Endothelial cell of umbilical vein (primary cell): ENCODE data around the gene DHX40. TPM values are rescaled to one million over a fixed set of nuclear protein-coding genes. Genes with fewer than 3 reads are reported as not detected.
"Not testable (repeated sequence)": the region's sequence is repeated elsewhere in the genome, so short reads cannot be mapped to it uniquely, and the experiment has no call there.

Source experiments
- BruUV-seq: library from RNA; stranded (reverse); fragments of 400-500 nt; replicated peaks from 2 replicates; lab custom pipeline; 2021; lab: Mats Ljungman, UMichigan
- CTCF ChIA-PET: fragments of 300-600, 350-600 bp; sonication (Branson Sonifier 250); formaldehyde crosslinking; loops from one replicate; lab custom pipeline; 2021; ENCODE audit warnings: antibody characterized with exemption, inconsistent platforms; lab: Charles Lee
- POLR2A ChIA-PET: fragments of 300-600, 350-600 bp; sonication (Branson Sonifier 250); formaldehyde crosslinking; loops from one replicate; lab custom pipeline; 2021; ENCODE audit warnings: antibody characterized with exemption, inconsistent platforms; lab: Charles Lee
- DNase-seq: peaks from one replicate; pipeline ENCODE4 v3.0.0-alpha.2; 2011; ENCODE audit warnings: low read depth, low spot score
- FAIRE-seq: peaks from 2 replicates; lab custom pipeline; 2011; peaks lifted over from hg19 to GRCh38; lab: Jason Lieb, UNC
- H2AFZ ChIP-seq: 2 replicates; pipeline ENCODE4 v1.6.0; 2012; ENCODE audit warnings: low read depth, low read length, control low read depth, inconsistent platforms
- H3K27ac ChIP-seq: 2 replicates; pipeline ENCODE4 v1.5.1; 2011; ENCODE audit warnings: low read depth, mild to moderate bottlenecking, control low read depth, low read length, moderate library complexity; ENCODE audit not compliant: insufficient read depth
- H3K27me3 ChIP-seq, 2 experiments: 2 replicates each; pipeline versions ENCODE4 v1.6.0 to v1.6.1; 2011; ENCODE audit warnings: low read length in 2 of 2, mixed read lengths in 1 of 2; ENCODE audit not compliant: control insufficient read depth in 2 of 2, insufficient read depth in 2 of 2
- H3K36me3 ChIP-seq, 2 experiments: 2 replicates in 1 of 2; 3 replicates in 1 of 2; pipeline ENCODE4 v1.5.1; 2011; ENCODE audit warnings: low read length in 2 of 2, mild to moderate bottlenecking in 1 of 2, moderate library complexity in 1 of 2; ENCODE audit not compliant: control insufficient read depth in 2 of 2, insufficient read depth in 2 of 2; ENCODE audit errors: extremely low read depth in 1 of 2
- H3K4me1 ChIP-seq: 3 replicates; pipeline ENCODE4 v1.5.1; 2011; ENCODE audit warnings: mild to moderate bottlenecking, low read length; ENCODE audit not compliant: control insufficient read depth, insufficient read depth; ENCODE audit errors: extremely low read depth
- H3K4me2 ChIP-seq: 2 replicates; pipeline ENCODE4 v1.6.1; 2011; ENCODE audit warnings: low read length, control low read depth, mixed read lengths; ENCODE audit not compliant: insufficient read depth
- H3K4me3 ChIP-seq, 3 experiments: fragments of 200-600 bp in 1 of 3; sonication (generic), shearing (Covaris generic) in 1 of 3; replicated peaks in 1 of 3; 2 replicates each; pipeline ENCODE4 v1.5.1; 2011 to 2016; ENCODE audit warnings: control low read depth in 3 of 3, low read length in 3 of 3, mild to moderate bottlenecking in 2 of 3, inconsistent platforms in 1 of 3, low read depth in 1 of 3, moderate library complexity in 1 of 3; ENCODE audit not compliant: insufficient read depth in 1 of 3
- H3K79me2 ChIP-seq: 2 replicates; pipeline ENCODE4 v1.6.0; 2012; ENCODE audit warnings: low read length, inconsistent platforms; ENCODE audit not compliant: control insufficient read depth, insufficient read depth
- H3K9ac ChIP-seq: replicated peaks from 2 replicates; pipeline ENCODE3; 2011; ENCODE audit warnings: low read length, control low read depth; ENCODE audit not compliant: insufficient read depth; ENCODE audit errors: extremely low read depth
- H3K9me1 ChIP-seq: replicated peaks from 3 replicates; pipeline ENCODE4 v1.6.0; 2011; ENCODE audit warnings: mild to moderate bottlenecking, low read length; ENCODE audit not compliant: control insufficient read depth, insufficient read depth; ENCODE audit errors: extremely low read depth
- H3K9me3 ChIP-seq: replicated peaks from 2 replicates; pipeline ENCODE4 v1.5.1; 2012; ENCODE audit warnings: low read length, inconsistent platforms; ENCODE audit not compliant: control insufficient read depth, insufficient read depth
- H4K20me1 ChIP-seq: replicated peaks from 2 replicates; pipeline ENCODE3; 2011; ENCODE audit warnings: mild to moderate bottlenecking, low read length; ENCODE audit not compliant: control insufficient read depth, insufficient read depth; ENCODE audit errors: extremely low read depth
- EZH2 ChIP-seq: IDR thresholded peaks from 2 replicates; pipeline ENCODE4 v1.6.1; 2012; ENCODE audit warnings: borderline replicate concordance, low read depth, mild to moderate bottlenecking, moderate library complexity, low read length, inconsistent platforms; ENCODE audit not compliant: severe bottlenecking
- FOS ChIP-seq: IDR thresholded peaks from 2 replicates; pipeline ENCODE4 v1.6.1; 2011; ENCODE audit warnings: mild to moderate bottlenecking, low read length, moderate library complexity, borderline replicate concordance; ENCODE audit not compliant: insufficient read depth
- JUN ChIP-seq: IDR thresholded peaks from 2 replicates; pipeline ENCODE4 v1.6.1; 2011; ENCODE audit warnings: borderline replicate concordance, low read depth; ENCODE audit not compliant: insufficient read length, insufficient read depth
- MYC ChIP-seq: IDR thresholded peaks from one replicate; pipeline ENCODE4 v1.6.1; 2011; ENCODE audit warnings: mild to moderate bottlenecking, low read depth, low read length
- dilution Hi-C: fragments of 300-500 bp; cut with MboI; formaldehyde crosslinking; loops from one replicate; pipeline ENCODE4 v1.15.0; 2019; ENCODE audit warnings: low sequenced_read_pairs; ENCODE audit not compliant: extremely low pct_ligation_motif_present
- intact Hi-C: fragments of 100-400 bp; cut with micrococcal nuclease; formaldehyde crosslinking; loops from one replicate; pipeline ENCODE4 v1.10.0; 2022
- polyA plus RNA-seq, 4 experiments: library from polyadenylated mRNA; depleted of rRNA in 3 of 4; stranded (reverse) in 3 of 4; unstranded in 1 of 4; fragments of >200 nt; gene quantifications; 2 replicates each; pipeline versions ENCODE4 v1.2.1 to v1.2.3, GENCODE V29; 2011 to 2012; ENCODE audit warnings: missing spikeins in 1 of 4
- total RNA-seq: library from RNA; stranded (reverse); gene quantifications from 2 replicates; pipeline ENCODE4 v1.2.3, GENCODE V29; 2021
- TF ChIP-seq, protein P1 (sequence below), 2 donors: IDR thresholded peaks; 1 replicate in 1 of 2; 2 replicates in 1 of 2; pipeline ENCODE4 v1.5.1; 2011; ENCODE audit warnings: low read length in 2 of 2, mild to moderate bottlenecking in 2 of 2, moderate library complexity in 2 of 2, control low read depth in 1 of 2, inconsistent platforms in 1 of 2, low read depth in 1 of 2; ENCODE audit not compliant: insufficient read depth in 1 of 2; ENCODE audit errors: extremely low read depth in 1 of 2

The DHX40 gene
- total and polyA plus RNA-seq, 2 donors (not counting 3 experiments of a cell fraction or from before 2014, with no cell fraction given) = 14.0 to 29.7 TPM

DNA sequence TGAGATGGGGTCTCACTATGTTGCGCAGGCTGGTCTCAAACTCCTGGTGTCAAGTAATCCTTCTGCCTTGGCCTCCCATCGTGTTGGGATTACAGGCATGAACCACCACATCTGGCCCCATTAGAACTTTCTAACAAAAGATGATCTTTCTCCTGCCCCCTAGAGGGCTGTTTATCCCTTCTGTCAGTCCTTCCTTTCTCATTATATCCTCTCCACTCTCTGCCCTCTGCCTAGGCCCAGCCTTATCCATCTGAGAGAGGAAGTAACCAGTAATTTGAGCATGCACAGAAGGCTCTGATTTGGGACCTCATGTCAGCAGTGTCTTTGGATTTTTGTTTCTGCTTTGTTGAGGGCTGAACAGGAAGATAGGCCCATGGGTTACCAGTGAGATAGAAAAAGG is 4.4 kb upstream of the DHX40 start:
- DNase-seq = peak; percentile 16
- POLR2A ChIA-PET = no interaction called here
- intact Hi-C loops = loop anchor here (10.0 kb wide), 2 partner anchors 116 to 336 kb away; partner anchors contain the start of gene GDPD1

DNA sequence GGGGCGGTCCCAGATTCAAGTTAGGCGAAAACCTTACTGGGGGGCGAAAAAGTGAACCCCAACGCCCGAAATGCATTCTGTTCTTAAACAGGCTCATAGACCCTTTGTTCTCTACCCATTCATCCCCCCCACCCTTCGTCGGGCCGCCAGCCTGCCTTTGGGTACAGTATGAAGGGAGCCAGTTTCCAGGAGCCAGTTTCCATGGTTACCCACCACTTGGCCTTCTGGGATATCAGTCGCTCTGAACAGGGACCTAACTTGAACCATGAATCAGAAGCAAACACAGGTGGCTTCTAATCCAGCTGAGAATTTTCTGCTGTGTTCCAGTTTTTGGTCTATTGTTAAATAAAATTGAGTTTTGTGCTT is 532 bp downstream of the DHX40 start:
- dilution Hi-C loops (no loop called here), intact Hi-C loops (loop anchor here (10.0 kb wide), 2 partner anchors 121 to 341 kb away; partner anchors contain the start of gene GDPD1)
- DNase-seq (peak; percentile 79), FAIRE-seq (peak; percentile 76)
- no peaks in the 10 kb centered on the region for H3K27me3 ChIP-seq
- H3K4me3 ChIP-seq = peak overlapping the region; percentile 51 to 95 (median 77)
- TF ChIP-seq FOS = no peak
- TF ChIP-seq JUN = no peak
- TF ChIP-seq MYC = no peak
- no TSS peak for BruUV-seq
- peaks cover 7% of the 10 kb centered on the region for H3K4me1 ChIP-seq
- H2AFZ ChIP-seq = peak overlapping the region; percentile 92
- CTCF ChIA-PET = interaction anchor here (0.7 to 1.3 kb wide), 2 partner anchors 203 to 236 kb away, joined by 3 read pairs; no protein-coding TSS in a partner anchor
- POLR2A ChIA-PET = interaction anchor here (0.6 kb wide), 1 partner anchor 976 kb away, joined by 3 read pairs; no protein-coding TSS in a partner anchor
- no peaks in the 10 kb centered on the region for H3K9me1 ChIP-seq
- H3K27ac ChIP-seq = peak overlapping the region; percentile 53
- H3K79me2 ChIP-seq = peaks cover 2% of the 10 kb centered on the region
- H3K36me3 ChIP-seq = peaks cover 0 to 2% of the 10 kb centered on the region in 2 experiments
- H3K9ac ChIP-seq = peak overlapping the region; percentile 69
- H3K4me2 ChIP-seq = peak overlapping the region; percentile 83
- H3K9me3 ChIP-seq = no peaks in the 10 kb centered on the region
- H4K20me1 ChIP-seq = no peaks in the 10 kb centered on the region

More for the DNA sequence above, 4.4 kb upstream of the DHX40 start:
- FAIRE-seq = no peak
- Histone ChIP-seq H3K4me3 (no peak overlapping the region), H4K20me1 (no peaks in the 10 kb centered on the region), H3K9me3 (no peaks in the 10 kb centered on the region), H3K9ac (no peak overlapping the region), H3K4me2 (no peak overlapping the region), H3K27me3 (no peaks in the 10 kb centered on the region), H3K36me3 (no peaks in the 10 kb centered on the region), H3K4me1 (peaks cover under 1% of the 10 kb centered on the region), H3K79me2 (no peaks in the 10 kb centered on the region), H3K27ac (no peak overlapping the region), H2AFZ (peak overlapping the region; percentile 36), H3K9me1 (no peaks in the 10 kb centered on the region)
- TF ChIP-seq EZH2 (no peak), JUN (no peak)
- TF ChIP-seq, protein P1, sequence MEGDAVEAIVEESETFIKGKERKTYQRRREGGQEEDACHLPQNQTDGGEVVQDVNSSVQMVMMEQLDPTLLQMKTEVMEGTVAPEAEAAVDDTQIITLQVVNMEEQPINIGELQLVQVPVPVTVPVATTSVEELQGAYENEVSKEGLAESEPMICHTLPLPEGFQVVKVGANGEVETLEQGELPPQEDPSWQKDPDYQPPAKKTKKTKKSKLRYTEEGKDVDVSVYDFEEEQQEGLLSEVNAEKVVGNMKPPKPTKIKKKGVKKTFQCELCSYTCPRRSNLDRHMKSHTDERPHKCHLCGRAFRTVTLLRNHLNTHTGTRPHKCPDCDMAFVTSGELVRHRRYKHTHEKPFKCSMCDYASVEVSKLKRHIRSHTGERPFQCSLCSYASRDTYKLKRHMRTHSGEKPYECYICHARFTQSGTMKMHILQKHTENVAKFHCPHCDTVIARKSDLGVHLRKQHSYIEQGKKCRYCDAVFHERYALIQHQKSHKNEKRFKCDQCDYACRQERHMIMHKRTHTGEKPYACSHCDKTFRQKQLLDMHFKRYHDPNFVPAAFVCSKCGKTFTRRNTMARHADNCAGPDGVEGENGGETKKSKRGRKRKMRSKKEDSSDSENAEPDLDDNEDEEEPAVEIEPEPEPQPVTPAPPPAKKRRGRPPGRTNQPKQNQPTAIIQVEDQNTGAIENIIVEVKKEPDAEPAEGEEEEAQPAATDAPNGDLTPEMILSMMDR (IDR thresholded peaks at IDR 0.05; ENCODE audit: extremely low read depth in 1 of 2, insufficient read depth in 1 of 2, low read depth in 1 of 2, low read length in 2 of 2) = peak; percentile 13 to 34
- CTCF ChIA-PET = interaction anchor here (0.7 to 4.3 kb wide), 4 partner anchors 9 to 1031 kb away, joined by 3 to 84 read pairs (median 14); no protein-coding TSS in a partner anchor
- BruUV-seq = no TSS peak
- dilution Hi-C loops = no loop called here

DNA sequence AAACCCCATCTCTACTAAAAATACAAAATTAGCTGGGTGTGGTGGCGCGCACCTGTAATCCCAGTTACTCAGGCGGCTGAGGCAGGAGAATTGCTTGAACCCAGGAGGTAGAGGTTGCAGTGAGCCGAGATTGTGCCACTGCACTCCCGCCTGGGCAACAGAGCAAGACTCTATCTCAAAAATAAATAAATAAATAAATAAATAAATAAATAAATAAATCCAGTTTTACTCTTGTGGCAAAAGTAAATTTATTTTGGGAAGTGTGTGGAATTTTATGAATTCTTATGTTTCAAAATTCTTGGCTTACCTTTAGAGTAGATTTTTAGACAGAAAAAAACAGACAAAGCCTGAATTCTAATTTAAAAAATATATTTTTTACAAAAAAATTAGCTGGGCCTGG is 3.7 kb downstream of the DHX40 start:
- DNase-seq, H3K9ac ChIP-seq, H3K27me3 ChIP-seq, H3K9me3 ChIP-seq, H4K20me1 ChIP-seq, H3K36me3 ChIP-seq, BruUV-seq, POLR2A ChIA-PET, H3K4me1 ChIP-seq, dilution Hi-C loops, FAIRE-seq, H3K4me2 ChIP-seq, H2AFZ ChIP-seq, H3K27ac ChIP-seq, H3K4me3 ChIP-seq, H3K79me2 ChIP-seq, CTCF ChIA-PET, H3K9me1 ChIP-seq: not testable (repeated sequence)
- intact Hi-C loops = loop anchor here (10.0 kb wide), 2 partner anchors 124 to 344 kb away; partner anchors contain the start of gene GDPD1
